HG03064 (cell line): ENCODE results near the gene APCDD1.
A peak's percentile ranks its signal among the peaks of the same experiment; 100 is the strongest.
"Not testable (repeated sequence)": the region's sequence is repeated elsewhere in the genome, so short reads cannot be mapped to it uniquely, and the experiment has no call there.

Experiments used
- ATAC-seq: cut with Tn5 transposase; IDR thresholded peaks from one replicate; pipeline ENCODE4 v1.9.1; 2021; ENCODE audit warnings: low read depth; ENCODE audit not compliant: unreplicated experiment

Gene APCDD1

GRCh38 chr18:10523544-10523943, 69.1 kb downstream of the APCDD1 start:
- no peak for ATAC-seq

DNA sequence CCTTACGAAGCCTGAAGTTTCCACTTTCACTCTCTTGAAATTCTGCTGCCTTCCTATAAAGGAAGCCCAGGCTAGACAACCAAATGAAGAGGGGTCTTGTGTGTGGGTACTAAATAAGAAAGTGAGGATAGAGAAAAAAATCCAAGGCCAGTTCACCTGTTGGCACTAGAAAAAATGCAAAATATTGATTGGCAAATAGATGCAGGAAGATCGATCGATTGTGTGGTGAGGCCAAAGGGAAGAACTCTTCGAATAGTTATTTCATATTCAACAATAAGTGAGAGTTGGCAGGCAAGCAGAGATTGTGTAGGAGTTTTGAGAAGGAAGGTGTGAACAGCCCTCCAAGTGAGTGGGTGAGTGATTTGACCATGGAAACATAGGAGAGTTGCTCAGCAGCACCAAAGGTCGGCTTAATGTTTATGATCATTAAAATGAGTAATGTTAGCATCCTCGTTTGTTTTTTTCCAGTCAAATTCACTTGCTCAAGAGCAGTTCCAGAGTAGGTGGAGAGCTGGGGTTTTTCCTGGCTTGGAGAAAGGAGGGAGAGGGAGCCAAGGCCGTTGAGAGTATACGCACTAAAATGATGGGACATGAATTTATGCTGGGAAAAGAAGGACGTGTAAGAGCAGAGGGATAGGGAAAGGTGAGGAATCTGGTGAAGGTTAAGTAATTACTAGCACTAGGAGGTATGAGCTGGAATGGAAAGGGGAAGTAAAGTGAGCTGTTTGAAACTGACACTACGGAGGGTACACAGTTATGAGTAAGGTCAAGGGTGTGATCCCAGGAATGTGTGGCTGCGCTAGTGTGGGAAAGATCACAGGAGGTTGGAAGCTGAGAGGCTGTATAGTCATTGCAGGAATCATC, 70.3 kb downstream of the APCDD1 start:
- ATAC-seq, result no peak

- ATAC-seq, result no peak
Measured at GRCh38 chr18:10525371-10525691, 70.9 kb downstream of the APCDD1 start.

GRCh38 chr18:10525697-10526560, 71.5 kb downstream of the APCDD1 start, which contains the start of gene NAPG:
TSS of gene NAPG (plus strand) at chr18:10526027. CDS start at chr18:10526103, 76 bp downstream.
- peak; percentile 68 for ATAC-seq

- no peak for ATAC-seq
Measured at GRCh38 chr18:10526561-10526949, 72.1 kb downstream of the APCDD1 start.

GRCh38 chr18:10528439-10528838, 74.0 kb downstream of the APCDD1 start:
- no peak for ATAC-seq

DNA sequence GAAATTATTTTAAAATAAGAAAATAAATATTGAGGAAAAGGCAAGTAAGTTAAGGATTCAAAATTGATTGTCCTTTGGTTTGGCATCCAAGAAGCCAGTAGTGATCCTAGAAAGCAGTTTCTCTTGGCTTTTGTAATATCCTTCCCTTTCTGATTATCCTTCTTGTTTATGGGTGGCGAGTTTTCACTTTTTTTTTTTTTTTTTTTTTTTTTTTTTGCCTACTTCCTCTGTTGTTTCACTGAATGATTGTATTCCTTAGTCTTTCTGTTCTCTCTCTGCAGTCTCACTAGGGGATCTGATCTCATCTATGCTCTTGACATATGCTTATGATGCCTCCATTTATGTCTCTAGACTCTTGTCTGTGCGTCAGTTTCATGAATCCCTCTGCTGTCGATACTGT, 75.6 kb downstream of the APCDD1 start:
- ATAC-seq, result no peak

- ATAC-seq, result no peak
Measured at GRCh38 chr18:10530852-10531251, 76.4 kb downstream of the APCDD1 start.

- no peak for ATAC-seq
Measured at GRCh38 chr18:10533111-10533510, 78.7 kb downstream of the APCDD1 start.

- ATAC-seq, result no peak
Measured at GRCh38 chr18:10536280-10536679, 81.8 kb downstream of the APCDD1 start.

GRCh38 chr18:10537765-10538164, 83.3 kb downstream of the APCDD1 start:
- ATAC-seq, result no peak

DNA sequence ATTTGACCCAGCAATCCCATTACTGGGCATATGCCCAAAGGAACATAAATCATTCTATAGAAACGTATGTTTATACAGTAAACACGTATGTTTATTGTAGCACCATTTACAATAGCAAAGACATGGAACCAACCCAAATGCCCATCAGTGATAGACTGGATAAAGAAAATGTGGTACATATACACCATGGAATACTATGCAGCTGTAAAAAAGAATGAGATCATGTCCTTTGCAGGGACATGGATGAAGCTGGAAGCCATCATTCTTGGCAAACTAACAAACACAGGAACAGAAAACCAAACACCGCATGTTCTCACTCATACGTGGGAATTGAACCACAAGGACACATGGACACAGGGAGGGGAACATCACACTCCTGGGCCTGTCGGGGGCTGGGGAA, 84.7 kb downstream of the APCDD1 start:
- ATAC-seq, result not testable (repeated sequence)
